Epidermal melanocyte (primary cell): ENCODE results near the gene WASF3.
A peak's percentile ranks its signal among the peaks of the same experiment; 100 is the strongest.
"Not testable (repeated sequence)": the region's sequence is repeated elsewhere in the genome, so short reads cannot be mapped to it uniquely, and the experiment has no call there.

ENCODE experiments used
- DNase-seq: peaks from one replicate; pipeline ENCODE4 v3.0.0; 2011; ENCODE audit warnings: low spot score; ENCODE audit not compliant: insufficient read length

Gene WASF3

GRCh38 chr13:26623125-26623524 lies 65.6 kb downstream of the WASF3 start:
- no peak for DNase-seq

GRCh38 chr13:26624572-26624971 lies 67.1 kb downstream of the WASF3 start:
- DNase-seq, result no peak

- DNase-seq, result no peak
These were observed 68.8 kb downstream of the WASF3 start for GRCh38 chr13:26626271-26626670.

- DNase-seq, result no peak
These were observed 71.2 kb downstream of the WASF3 start for GRCh38 chr13:26628706-26629105.

- DNase-seq, result no peak
These were observed 71.9 kb downstream of the WASF3 start for GRCh38 chr13:26629260-26629825.

- not testable (repeated sequence) for DNase-seq
These were observed 78.2 kb downstream of the WASF3 start for GRCh38 chr13:26635634-26636033.

- DNase-seq, result not testable (repeated sequence)
These were observed 78.6 kb downstream of the WASF3 start for GRCh38 chr13:26636073-26636472.

GRCh38 chr13:26646603-26647002 lies 89.1 kb downstream of the WASF3 start:
- no peak for DNase-seq

GRCh38 chr13:26651234-26651633 lies 93.8 kb downstream of the WASF3 start:
- no peak for DNase-seq

GRCh38 chr13:26653310-26653709 lies 95.8 kb downstream of the WASF3 start:
- DNase-seq, result no peak

- DNase-seq, result no peak
These were observed 96.4 kb downstream of the WASF3 start for GRCh38 chr13:26653842-26654241.

- no peak for DNase-seq
These were observed 99.4 kb downstream of the WASF3 start for GRCh38 chr13:26656919-26657318.

GRCh38 chr13:26658448-26659385 lies 101.2 kb downstream of the WASF3 start:
- DNase-seq, result peak; percentile 29

GRCh38 chr13:26660185-26660584 lies 102.7 kb downstream of the WASF3 start:
- DNase-seq, result no peak

- no peak for DNase-seq
These were observed 103.3 kb downstream of the WASF3 start for GRCh38 chr13:26660766-26661165.

GRCh38 chr13:26663791-26664190 lies 106.3 kb downstream of the WASF3 start:
- DNase-seq, result no peak

GRCh38 chr13:26664286-26664685 lies 106.8 kb downstream of the WASF3 start:
- DNase-seq, result no peak

- no peak for DNase-seq
These were observed 107.4 kb downstream of the WASF3 start for GRCh38 chr13:26664876-26665275.

- DNase-seq, result no peak
These were observed 111.1 kb downstream of the WASF3 start for GRCh38 chr13:26668357-26669146.

- no peak for DNase-seq
These were observed 116.4 kb downstream of the WASF3 start for GRCh38 chr13:26673890-26674289.

GRCh38 chr13:26677156-26677555 lies 119.7 kb downstream of the WASF3 start:
- DNase-seq, result no peak

GRCh38 chr13:26678330-26678729 lies 120.8 kb downstream of the WASF3 start:
- DNase-seq, result no peak
